ENCODE measurements around the gene SLC6A4. TPM values are rescaled to one million over a fixed set of nuclear protein-coding genes. Genes with fewer than 3 reads are reported as not detected.

SLC6A4 gene
- total and polyA plus RNA-seq, 2 donors (not counting 3 experiments of a cell fraction or from before 2014, with no cell fraction given), result 0.25 TPM; not detected in 1

DNA sequence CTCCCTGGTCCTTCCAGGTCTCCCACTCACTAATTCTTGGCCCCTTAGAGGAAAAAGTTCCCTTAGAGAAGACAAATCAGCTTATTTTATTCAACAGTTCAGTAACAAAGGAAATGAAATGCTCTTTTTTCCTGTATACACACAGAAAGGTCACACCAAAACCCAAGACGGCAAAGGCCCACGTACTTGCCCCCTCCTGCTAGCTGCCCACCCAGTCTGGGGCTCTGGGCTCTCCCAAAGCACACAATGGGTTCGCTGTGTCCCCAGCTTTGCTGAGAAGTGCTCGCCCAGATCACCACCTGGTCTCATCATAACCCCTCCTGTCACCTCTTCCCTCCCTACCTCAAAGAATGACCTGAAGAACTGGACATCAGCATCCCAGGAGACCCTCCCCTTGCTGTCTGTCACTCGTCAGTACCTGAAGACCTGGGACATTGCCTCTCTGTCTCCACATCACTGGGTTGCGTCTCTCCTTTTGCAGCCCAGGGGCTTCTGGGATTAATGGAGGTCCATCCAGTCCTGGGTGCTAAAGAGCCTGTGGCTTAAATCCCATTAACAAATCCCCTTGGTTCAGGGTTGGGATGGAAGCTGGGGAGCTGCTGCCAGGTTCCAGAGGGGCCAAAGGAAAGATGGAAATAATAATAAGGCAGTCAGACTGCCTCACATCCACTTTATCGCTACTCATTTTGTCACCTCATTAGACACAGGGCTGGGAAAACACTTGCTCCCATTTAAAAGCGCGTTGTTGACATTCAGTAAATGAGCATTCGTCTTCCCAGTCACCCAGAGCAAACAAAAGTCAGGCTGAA lies 3.3 kb downstream of the SLC6A4 start:
- TF ChIP-seq, protein P1, sequence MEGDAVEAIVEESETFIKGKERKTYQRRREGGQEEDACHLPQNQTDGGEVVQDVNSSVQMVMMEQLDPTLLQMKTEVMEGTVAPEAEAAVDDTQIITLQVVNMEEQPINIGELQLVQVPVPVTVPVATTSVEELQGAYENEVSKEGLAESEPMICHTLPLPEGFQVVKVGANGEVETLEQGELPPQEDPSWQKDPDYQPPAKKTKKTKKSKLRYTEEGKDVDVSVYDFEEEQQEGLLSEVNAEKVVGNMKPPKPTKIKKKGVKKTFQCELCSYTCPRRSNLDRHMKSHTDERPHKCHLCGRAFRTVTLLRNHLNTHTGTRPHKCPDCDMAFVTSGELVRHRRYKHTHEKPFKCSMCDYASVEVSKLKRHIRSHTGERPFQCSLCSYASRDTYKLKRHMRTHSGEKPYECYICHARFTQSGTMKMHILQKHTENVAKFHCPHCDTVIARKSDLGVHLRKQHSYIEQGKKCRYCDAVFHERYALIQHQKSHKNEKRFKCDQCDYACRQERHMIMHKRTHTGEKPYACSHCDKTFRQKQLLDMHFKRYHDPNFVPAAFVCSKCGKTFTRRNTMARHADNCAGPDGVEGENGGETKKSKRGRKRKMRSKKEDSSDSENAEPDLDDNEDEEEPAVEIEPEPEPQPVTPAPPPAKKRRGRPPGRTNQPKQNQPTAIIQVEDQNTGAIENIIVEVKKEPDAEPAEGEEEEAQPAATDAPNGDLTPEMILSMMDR (IDR thresholded peaks at IDR 0.05; ENCODE audit: extremely low read depth in 1 of 2, insufficient read depth in 1 of 2, low read depth in 1 of 2, low read length in 2 of 2), result no peak
- no peak for TF ChIP-seq JUN (IDR thresholded peaks at IDR 0.05; ENCODE audit: borderline replicate concordance, insufficient read depth, insufficient read length, low read depth)
- TF ChIP-seq POLR2AphosphoS5 (IDR thresholded peaks at IDR 0.05; ENCODE audit: insufficient read depth, low read depth, low read length), result no peak
- no peak for FAIRE-seq
- no peak overlapping the region for H3K9ac ChIP-seq (replicated peaks; ENCODE audit: extremely low read depth, insufficient read depth, low read length)
- H3K36me3 ChIP-seq (ENCODE audit: control insufficient read depth in 2 of 2, extremely low read depth in 1 of 2, insufficient read depth in 2 of 2, low read length in 2 of 2), result no peaks in the 10 kb centered on the region
- H3K79me2 ChIP-seq (ENCODE audit: control insufficient read depth, insufficient read depth, low read length), result no peaks in the 10 kb centered on the region
- no TSS peak for BruUV-seq (replicated peaks)
- H3K27me3 ChIP-seq (ENCODE audit: control insufficient read depth in 2 of 2, insufficient read depth in 2 of 2, low read length in 2 of 2), result peaks cover 45 to 54% of the 10 kb centered on the region in 2 experiments
- no peak overlapping the region for H3K4me2 ChIP-seq (ENCODE audit: insufficient read depth, low read length)
- H2AFZ ChIP-seq (ENCODE audit: low read depth, low read length), result no peak overlapping the region
- H3K9me3 ChIP-seq (replicated peaks; ENCODE audit: control insufficient read depth, insufficient read depth, low read length), result no peaks in the 10 kb centered on the region
- H3K4me1 ChIP-seq (ENCODE audit: control insufficient read depth, extremely low read depth, insufficient read depth, low read length), result peaks cover 8% of the 10 kb centered on the region
- no peaks in the 10 kb centered on the region for H4K20me1 ChIP-seq (replicated peaks; ENCODE audit: control insufficient read depth, extremely low read depth, insufficient read depth, low read length)
- intact Hi-C loops (cut with micrococcal nuclease), result no loop called here
- H3K4me3 ChIP-seq (replicated peaks in 1 of 3; ENCODE audit: insufficient read depth in 1 of 3, low read depth in 1 of 3, low read length in 3 of 3), result no peak overlapping the region
- CTCF ChIA-PET, result interaction anchor here (1.6 kb wide), 1 partner anchor 127 kb away, joined by 6 read pairs; no protein-coding TSS in a partner anchor
- no peaks in the 10 kb centered on the region for H3K9me1 ChIP-seq (replicated peaks; ENCODE audit: control insufficient read depth, extremely low read depth, insufficient read depth, low read length)
- dilution Hi-C loops (cut with MboI; ENCODE audit: extremely low pct_ligation_motif_present, low sequenced_read_pairs), result no loop called here
- H3K27ac ChIP-seq (ENCODE audit: insufficient read depth, low read depth, low read length), result no peak overlapping the region
- POLR2A ChIA-PET, result no interaction called here
- DNase-seq (ENCODE audit: low read depth, low spot score), result no peak

DNA sequence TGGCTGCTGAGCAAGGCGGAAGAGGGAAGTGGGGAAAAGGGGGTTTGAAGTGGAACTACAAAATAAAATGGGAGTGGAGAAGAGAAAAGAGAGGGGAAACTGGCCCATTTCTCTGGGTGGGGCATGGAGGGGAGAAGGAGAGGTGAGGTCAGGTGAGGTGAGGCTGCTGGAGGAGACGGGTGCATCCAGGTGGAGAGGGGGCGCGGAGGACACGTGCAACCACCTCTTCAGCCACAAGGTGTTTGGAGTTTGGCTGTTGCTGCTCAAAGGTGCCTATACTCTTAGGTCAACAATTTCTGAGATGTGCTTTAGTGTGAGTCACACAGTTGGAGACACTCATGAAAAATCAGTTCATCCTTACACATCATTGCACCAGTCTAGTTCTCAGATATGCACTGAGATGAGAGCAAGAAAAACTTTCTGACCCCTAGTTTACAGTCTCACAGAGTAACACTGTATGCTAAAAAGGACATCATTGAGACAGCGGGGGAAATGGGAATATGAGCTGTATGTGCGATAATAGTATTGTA lies 4.8 kb downstream of the SLC6A4 start:
- Histone ChIP-seq H4K20me1 (replicated peaks; ENCODE audit: control insufficient read depth, extremely low read depth, insufficient read depth, low read length) (no peaks in the 10 kb centered on the region), H3K9me3 (replicated peaks; ENCODE audit: control insufficient read depth, insufficient read depth, low read length) (no peaks in the 10 kb centered on the region), H3K79me2 (ENCODE audit: control insufficient read depth, insufficient read depth, low read length) (no peaks in the 10 kb centered on the region), H3K9me1 (replicated peaks; ENCODE audit: control insufficient read depth, extremely low read depth, insufficient read depth, low read length) (no peaks in the 10 kb centered on the region), H3K27ac (ENCODE audit: insufficient read depth, low read depth, low read length) (no peak overlapping the region), H3K9ac (replicated peaks; ENCODE audit: extremely low read depth, insufficient read depth, low read length) (no peak overlapping the region), H3K4me1 (ENCODE audit: control insufficient read depth, extremely low read depth, insufficient read depth, low read length) (no peaks in the 10 kb centered on the region), H3K27me3 (ENCODE audit: control insufficient read depth in 2 of 2, insufficient read depth in 2 of 2, low read length in 2 of 2) (peaks cover 33 to 49% of the 10 kb centered on the region in 2 experiments), H3K4me2 (ENCODE audit: insufficient read depth, low read length) (no peak overlapping the region), H3K4me3 (replicated peaks in 1 of 3; ENCODE audit: insufficient read depth in 1 of 3, low read depth in 1 of 3, low read length in 3 of 3) (no peak overlapping the region), H2AFZ (ENCODE audit: low read depth, low read length) (no peak overlapping the region), H3K36me3 (ENCODE audit: control insufficient read depth in 2 of 2, extremely low read depth in 1 of 2, insufficient read depth in 2 of 2, low read length in 2 of 2) (no peaks in the 10 kb centered on the region)
- TF ChIP-seq POLR2A (IDR thresholded peaks at IDR 0.05; ENCODE audit: low read depth, low read length), result no peak
- no peak for TF ChIP-seq POLR2AphosphoS5 (IDR thresholded peaks at IDR 0.05; ENCODE audit: insufficient read depth, low read depth, low read length)
- no peak for TF ChIP-seq EZH2 (IDR thresholded peaks at IDR 0.05; ENCODE audit: borderline replicate concordance, low read depth, low read length, severe bottlenecking)
- TF ChIP-seq, protein P2, sequence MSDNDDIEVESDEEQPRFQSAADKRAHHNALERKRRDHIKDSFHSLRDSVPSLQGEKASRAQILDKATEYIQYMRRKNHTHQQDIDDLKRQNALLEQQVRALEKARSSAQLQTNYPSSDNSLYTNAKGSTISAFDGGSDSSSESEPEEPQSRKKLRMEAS (IDR thresholded peaks at IDR 0.05; ENCODE audit: insufficient read depth, insufficient read length), result no peak
- no peak for TF ChIP-seq JUN (IDR thresholded peaks at IDR 0.05; ENCODE audit: borderline replicate concordance, insufficient read depth, insufficient read length, low read depth)
- TF ChIP-seq MYC (IDR thresholded peaks at IDR 0.05; ENCODE audit: low read depth, low read length), result no peak
- TF ChIP-seq FOS (IDR thresholded peaks at IDR 0.05; ENCODE audit: borderline replicate concordance, insufficient read depth, low read length), result no peak
- no peak for TF ChIP-seq GATA2 (IDR thresholded peaks at IDR 0.05; ENCODE audit: insufficient read depth, insufficient read length, low read depth, low read length)
- TF ChIP-seq, protein P1 (IDR thresholded peaks at IDR 0.05; ENCODE audit: extremely low read depth in 1 of 2, insufficient read depth in 1 of 2, low read depth in 1 of 2, low read length in 2 of 2), result no peak
- CTCF ChIA-PET, result no interaction called here
- DNase-seq (ENCODE audit: low read depth, low spot score) (no peak), FAIRE-seq (no peak)
- no TSS peak for BruUV-seq (replicated peaks)
- POLR2A ChIA-PET, result no interaction called here
- dilution Hi-C loops (cut with MboI; ENCODE audit: extremely low pct_ligation_motif_present, low sequenced_read_pairs) (no loop called here), intact Hi-C loops (cut with micrococcal nuclease) (no loop called here)
